Neural progenitor cell (in vitro differentiated cells): ENCODE measurements around the gene MACO1.

Experiments used
- CTCF ChIP-seq: fragments of 200-600 bp; sonication (generic); IDR thresholded peaks from 2 replicates; pipeline ENCODE4 v1.5.1; 2017; ENCODE audit warnings: antibody characterized with exemption, mild to moderate bottlenecking
- EZH2 ChIP-seq: fragments of 200-600 bp; sonication (generic); IDR thresholded peaks from 2 replicates; pipeline ENCODE4 v1.6.1; 2017; ENCODE audit warnings: antibody characterized with exemption, mild to moderate bottlenecking, moderate library complexity

- no peak for TF ChIP-seq CTCF
- TF ChIP-seq EZH2, result no peak
Measured at GRCh38 chr1:25532970-25533369, 102.3 kb downstream of the MACO1 start.
